IPS DF 4.7 (cell line): Measurements from ENCODE around the gene IL36G.
"Not testable (repeated sequence)": the region's sequence is repeated elsewhere in the genome, so short reads cannot be mapped to it uniquely, and the experiment has no call there.

ENCODE experiments used
- DNase-seq: peaks from one replicate; pipeline ENCODE4 v3.0.0-alpha.2; 2013; ENCODE audit warnings: low spot score; ENCODE audit errors: extremely low read depth

The IL36G gene

DNA sequence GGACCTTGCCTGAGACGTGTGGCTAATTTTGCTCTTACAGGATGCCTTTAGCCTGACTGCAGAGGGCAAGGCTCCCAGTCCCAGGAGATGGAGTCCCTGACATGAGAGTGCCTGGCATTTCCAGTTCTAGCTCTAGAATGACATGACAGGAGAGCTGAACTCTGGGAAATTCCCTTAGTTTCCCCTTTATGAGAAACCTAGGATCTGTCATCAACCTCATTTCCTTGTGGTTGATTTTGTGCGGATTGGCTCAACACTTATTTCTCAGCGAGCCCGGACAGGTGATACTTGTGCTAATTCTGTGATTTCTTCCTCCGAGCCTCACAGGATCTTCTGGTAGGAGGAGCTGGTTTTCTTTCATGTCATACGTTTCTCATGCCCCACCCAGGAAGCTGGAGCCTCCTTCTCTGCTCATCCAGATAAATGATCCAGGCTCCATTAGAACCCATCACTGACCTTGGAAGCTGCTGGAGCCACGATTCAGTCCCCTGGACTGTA is at the start of gene IL36G:
TSS of gene IL36G (plus strand) at position 448 of the 498 bp plus-strand sequence. CDS start 633 bp downstream, outside the sequence.
- no peak for DNase-seq

DNA sequence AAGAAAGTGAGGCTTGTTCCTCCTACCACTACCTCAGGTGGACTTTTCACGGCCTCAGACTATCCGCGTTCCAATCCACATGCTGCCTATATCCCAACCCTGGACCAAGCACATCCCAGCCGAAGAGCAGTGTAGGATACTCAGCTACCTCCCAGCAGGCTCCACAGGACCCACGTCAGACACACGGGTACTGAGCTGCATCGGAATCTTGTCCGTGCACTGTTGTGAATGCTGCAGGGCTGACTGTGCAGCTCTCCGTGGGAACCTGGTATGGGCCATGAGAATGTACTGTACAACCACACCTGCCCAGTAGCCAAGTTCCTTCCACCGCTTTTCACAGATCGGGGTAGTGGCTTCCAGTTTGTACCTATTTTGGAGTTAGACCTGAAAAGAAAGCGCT is 44.5 kb upstream of the IL36G start:
- DNase-seq, result no peak

DNA sequence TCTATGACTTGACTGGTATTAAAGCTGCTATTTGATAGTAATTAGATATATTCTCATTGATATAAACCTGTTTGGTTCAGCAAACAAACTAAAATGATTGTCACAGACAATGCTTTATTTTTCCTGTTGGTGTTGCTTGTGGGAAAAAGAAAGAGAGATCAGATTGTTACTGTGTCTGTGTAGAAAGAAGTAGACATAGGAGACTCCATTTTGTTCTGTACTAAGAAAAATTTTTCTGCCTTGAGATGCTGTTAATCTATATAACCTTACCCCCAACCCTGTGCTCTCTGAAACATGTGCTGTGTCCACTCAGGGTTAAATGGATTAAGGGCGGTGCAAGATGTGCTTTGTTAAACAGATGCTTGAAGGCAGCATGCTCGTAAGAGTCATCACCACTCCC is 43.7 kb upstream of the IL36G start:
- DNase-seq, result not testable (repeated sequence)

DNA sequence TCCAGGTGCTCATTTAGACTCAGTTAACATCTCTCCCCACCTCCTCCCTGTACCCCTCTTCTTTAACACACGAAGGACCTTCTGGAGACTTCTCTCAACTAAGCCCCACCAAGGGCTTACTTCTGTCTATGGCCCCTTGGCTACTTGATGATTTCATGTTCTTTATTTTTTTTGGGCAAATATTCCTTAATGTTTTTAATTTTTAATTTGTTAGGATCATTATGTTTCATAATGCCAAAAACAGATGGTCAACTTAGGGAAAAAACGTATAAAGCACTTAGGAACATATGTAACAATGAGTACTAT is 40.9 kb upstream of the IL36G start:
- DNase-seq, result no peak

DNA sequence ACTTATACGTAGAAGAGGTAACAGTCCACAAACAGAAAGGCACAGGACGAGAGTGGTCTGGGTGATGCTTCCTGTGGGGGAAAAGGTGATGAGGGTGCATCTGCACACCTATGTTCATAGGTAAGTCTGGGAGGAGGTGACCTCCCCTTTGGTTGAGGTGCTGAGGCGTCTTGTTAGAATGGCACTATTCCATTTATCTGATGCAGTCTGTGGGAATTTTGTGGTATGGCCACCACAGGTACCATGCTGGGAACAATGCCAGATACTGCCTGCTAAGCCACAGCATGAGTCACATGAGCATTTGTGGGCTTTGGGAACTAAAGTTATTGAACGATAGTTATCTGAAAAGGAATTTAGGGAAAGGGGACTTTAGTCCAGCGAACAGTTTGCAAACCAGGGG is 38.9 kb upstream of the IL36G start:
- no peak for DNase-seq

DNA sequence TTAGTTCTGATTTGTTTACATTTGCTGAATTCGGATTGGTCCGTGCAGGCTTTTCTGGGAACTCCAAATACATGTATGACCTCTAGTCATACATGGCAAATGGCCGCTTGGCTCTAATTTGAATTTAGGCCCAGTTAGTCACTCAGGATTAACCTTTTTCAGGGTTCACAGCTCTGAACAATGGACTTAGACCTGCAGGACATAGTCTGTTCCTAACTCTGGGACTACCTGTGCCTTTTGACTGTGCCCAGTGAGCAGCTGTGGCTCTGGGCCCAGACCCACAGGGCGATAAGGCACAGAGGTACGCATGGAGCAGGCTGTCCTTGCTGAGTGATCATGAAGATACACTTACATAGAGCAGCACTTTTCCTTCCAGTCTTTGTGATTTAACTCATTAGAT is 38.4 kb upstream of the IL36G start:
- no peak for DNase-seq

DNA sequence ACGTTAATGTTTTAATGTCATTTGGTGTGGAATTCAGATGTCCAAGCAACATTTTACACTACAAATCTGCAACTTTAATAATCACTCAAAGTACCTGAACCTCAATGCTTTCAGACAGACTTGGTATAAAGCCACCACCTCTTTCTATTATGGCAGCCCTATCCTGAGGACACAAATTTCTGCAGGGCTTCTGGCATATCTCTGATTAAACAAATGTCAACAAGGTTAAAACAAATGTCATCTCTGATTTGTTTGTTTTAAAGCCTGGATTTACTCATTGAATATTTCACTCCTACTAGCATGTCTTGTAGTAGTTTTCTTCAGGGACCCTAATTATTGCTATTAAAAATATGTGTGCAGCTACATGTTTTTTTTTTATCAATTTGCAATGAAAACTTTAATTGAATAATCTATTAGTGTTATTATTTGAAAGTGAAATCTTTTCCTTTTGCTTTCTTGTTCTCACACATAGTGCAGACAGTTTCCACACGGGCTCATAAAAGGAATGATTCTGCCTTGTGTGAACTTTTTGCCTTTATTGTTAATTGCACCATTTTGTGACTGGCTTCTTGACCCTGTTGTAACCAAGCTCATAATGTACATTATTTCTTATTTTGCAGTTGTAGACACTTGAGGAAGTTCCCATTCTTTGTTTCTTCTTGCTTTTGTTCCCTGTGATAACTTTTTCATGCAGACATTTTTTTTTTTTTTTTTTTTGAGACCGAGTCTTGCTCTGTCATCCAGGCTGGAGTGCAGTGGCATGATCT is 36.8 kb upstream of the IL36G start:
- DNase-seq, result no peak

DNA sequence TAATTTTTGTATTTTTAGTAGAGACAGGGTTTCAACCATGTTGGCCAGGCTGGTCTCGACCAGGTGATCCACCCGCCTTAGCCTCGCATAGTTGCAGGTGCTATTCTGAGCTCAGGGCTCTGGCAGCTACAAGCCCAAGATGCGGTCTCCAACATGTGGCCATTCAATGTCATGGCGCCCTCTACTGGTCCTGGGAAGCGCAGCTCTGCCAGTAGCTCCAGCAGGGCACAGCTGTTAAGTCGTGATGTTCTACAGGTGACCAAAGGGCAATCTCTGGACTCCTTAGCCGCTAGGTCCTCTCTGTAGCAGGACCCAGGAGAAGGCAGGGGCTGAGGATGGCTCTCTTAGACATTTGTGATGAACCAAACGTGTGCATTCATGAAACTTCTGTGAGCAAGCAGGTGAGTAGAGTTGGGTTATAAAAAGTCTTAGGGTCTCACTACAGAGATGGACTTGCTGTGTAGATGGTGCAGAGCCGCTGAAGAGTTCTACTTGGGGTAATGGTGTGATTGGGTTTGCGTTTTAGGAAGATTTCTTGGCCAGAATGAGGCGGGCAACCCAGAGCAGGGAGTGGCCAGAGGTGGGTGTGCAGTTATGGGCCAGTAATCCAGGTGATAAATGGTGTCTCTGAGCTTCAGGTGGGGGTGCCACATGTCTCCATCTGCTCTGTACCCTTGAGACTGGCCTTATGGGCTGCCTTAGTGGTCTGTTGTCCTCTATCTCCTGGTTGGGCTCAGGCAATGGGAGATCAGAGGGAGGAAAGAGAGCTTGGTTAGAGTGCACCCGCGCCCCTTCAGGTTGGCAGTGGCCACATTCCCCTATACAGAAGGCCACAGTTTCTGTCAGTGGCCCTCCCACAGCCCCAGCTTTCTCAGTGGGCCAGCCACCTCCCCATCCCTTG is 35.8 kb upstream of the IL36G start:
- DNase-seq, result peak; percentile 46

DNA sequence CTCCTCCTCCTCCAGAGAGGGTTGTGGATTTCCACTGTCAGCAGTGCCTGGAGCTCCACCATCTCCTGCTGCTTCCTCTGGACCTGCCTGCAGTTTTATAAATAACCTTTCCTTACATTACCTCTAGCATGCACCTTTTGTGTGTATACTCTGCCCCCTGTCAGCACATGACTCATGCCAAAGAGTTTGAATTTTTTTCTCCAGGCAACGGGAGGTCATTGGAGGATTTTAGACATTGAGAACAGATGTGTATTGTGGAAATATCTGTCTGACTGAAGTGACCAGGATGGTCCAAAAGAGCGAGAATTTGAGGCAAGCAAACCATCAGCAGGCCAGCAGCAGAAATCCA is 35.2 kb upstream of the IL36G start:
- DNase-seq, result no peak

DNA sequence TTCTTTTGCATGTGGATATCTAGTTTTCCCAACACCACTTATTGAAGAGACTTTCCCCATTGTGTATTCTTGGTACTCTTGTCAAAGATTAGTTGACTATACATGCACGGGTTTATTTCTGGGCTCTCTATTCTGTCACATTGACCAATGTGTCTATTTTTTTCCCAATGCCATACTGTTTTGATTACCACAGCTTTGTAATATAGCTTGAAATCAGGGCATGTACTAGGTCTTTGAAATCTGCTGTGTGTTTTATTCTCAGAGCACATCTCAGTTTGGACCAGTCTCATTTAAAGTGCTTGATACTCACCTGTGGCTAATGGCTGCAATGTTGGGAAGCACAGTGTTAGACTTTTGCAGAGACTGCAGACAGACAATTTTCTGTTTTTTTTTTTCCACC is 32.8 kb upstream of the IL36G start:
- no peak for DNase-seq

DNA sequence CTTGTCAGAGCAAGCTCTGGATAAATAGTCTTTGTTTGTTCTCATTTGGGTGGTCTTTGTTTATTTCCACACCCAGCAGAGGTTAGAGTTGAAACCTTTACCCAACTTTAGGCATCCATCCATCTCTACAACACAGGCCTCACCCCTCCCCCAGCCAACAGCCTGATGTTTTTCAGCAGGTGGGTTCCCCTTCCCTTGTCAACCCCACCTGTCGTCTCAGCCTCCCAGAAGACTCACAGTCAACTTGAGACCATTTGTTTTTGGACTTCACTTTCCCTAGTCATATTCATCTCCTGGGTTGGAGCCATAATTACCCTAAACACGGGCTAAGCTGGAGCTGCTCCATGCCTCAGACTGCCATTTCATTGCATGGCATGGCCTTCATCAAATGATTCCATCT is 31.7 kb upstream of the IL36G start:
- no peak for DNase-seq

DNA sequence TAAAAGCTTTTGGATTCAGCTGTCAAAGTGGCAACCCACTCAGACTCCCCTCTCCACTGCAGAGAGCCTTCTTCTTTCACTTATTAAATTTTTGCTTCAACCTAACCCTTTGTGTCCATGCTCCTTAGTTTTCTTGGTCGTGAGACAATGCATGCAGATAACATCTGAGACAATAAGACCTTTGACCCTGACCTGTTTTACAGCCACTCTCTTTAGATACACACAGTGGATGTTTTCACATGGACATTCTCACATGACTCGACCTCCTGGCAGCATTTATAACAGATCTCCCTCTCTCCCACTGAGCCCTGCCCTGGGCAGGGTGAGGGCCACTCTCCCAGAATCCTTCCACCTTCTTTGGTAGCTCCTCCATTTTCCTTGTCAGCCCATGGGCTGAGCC is 30.4 kb upstream of the IL36G start:
- no peak for DNase-seq

DNA sequence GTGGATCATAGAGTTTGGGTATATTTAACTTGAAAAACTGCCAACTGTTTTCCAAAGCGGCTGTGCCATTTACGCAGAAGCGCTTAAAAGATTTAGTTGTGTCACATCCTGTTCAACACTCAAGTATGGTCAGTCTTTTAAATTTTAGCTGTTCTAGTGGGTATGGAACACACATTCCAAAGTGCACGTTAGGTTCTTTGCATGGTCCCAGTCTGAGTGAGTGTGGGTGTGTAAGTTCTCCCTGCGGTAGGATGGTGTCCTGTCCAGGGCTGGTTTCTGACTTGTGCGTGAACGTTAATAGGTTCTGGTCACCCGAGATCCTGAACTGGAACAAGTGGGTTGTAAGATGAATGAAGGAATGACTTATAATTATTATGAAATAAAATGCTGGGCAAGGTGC is 28.4 kb upstream of the IL36G start:
- no peak for DNase-seq

DNA sequence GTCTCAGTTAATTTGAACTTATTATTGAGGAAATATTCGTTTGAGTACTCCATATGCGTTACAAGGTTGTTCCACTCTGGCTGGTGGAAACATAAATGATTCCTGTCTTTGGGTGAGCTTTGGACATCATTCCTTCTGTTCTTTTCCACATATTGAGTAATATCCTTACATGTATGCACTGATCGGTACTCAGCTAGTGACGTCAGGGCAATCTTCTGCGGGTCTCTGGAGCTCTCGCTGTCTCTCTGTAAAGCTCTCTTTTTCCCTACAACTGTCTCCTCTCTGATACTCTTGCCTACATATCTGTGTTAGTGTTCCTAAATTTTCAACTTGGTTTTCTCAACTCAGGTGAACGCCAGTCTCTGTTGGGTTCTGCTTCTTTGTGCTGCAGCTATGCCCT is 23.4 kb upstream of the IL36G start:
- no peak for DNase-seq

DNA sequence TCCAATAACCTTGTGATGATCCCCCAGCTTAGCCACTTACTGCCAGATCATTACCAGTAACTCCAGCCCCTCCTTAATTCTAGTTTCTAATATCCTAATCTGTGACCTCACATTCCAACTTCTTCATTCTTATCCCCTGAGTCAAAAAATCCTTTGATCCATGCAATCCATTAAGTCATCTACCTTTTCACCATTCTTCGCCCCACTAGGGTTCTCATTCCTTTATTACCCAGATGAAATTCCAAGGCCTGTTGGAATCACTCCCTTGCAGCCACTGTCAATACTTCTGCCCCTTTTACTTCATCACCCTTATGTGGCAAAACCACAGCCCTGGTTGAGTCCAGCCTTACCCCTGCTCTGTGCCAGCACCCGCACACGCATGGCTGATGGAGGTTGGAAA is 20.3 kb upstream of the IL36G start:
- no peak for DNase-seq

DNA sequence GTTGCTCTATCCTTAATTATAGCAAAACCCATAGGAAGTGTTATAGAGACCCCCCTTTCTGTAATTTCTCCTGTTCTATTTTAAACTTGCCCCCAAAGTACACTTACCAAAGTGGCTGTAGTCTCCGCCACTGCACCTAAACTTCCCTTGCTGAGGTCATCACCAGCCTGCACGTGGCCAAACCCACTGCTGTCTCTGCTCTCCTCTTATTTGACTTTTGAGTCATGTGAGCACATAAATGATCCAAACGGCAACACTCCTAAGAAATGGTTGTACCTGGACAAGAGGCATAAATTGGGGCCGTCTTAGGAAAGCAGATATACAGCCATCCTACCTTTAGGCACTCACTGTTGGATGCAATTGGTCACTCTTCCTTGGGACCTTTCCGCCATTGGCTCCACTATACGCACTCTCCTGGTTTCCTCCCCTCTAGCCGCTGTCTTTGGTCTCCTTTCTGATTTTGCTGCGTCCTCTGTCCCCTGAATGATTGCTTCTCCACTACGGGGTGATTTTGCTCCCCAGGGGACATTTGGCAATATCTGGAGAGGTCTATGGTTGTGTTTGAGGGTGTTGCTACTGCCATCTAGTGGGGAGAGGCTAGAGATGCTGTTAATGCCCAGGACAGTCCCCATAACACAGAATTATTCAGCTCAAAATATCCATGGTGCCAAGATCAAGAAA is 19.2 kb upstream of the IL36G start:
- DNase-seq, result peak; percentile 19

DNA sequence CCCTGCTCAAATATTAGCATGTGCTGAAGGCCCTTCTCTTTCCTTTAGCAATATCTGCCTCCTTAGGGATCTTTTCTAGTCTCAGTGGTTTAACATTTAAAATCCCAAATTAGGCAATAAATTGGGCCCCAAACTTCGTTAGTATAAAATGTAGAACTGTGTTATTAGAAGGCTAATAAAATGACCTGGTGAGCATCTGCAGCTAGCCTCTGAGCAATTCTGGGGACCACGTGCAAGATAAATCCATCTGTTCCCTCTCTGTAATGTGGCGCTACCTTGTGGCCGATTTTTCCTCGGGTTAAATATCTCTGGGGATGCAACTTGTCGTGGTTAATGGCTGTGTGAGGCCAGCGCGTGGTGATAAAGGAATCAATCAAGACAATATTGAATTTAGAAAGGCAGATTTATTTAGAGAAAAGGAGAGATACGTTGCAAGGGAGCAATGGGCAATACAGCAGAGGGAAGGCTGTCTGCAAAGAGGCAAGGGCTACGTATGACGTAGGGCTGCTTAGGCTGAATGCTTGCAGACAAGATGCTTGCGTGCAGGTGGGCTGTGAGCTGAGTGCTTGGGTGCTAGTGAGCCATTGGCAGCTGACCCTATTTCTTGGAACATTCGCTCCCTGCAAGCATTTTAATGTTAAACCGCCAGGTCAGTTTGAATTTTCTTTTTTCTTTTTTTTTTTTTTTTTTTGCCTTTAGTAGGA is 18.5 kb upstream of the IL36G start:
- DNase-seq, result peak; percentile 9

DNA sequence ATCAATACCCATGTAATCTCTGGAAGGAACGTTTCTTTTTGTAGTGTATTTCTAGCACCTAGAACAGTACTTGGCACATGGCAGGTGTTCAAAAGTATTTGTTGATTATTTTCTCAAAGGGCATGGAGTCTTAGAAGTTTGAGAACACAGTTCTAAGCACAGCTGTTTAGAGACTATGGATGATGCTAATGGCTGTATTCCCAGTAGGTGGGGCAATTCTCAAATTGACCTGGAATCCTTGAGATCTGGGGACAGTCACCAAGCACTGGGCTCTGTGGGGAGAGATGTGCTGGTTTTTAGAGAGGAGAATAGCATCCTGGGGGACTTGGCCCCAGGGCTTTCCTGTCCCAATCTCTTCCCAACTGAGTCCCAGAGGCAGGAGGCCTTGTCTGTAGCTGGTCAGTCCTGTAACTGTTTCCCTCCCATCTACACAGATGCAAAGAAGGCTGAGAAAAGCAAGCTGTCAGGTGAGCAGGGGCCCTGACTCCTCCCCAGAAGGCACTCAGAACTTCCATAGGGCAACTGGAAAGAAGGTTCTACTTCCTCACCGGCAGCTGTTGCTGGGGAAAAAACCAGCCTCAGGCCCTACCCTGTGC is 17.5 kb upstream of the IL36G start:
- DNase-seq, result no peak

DNA sequence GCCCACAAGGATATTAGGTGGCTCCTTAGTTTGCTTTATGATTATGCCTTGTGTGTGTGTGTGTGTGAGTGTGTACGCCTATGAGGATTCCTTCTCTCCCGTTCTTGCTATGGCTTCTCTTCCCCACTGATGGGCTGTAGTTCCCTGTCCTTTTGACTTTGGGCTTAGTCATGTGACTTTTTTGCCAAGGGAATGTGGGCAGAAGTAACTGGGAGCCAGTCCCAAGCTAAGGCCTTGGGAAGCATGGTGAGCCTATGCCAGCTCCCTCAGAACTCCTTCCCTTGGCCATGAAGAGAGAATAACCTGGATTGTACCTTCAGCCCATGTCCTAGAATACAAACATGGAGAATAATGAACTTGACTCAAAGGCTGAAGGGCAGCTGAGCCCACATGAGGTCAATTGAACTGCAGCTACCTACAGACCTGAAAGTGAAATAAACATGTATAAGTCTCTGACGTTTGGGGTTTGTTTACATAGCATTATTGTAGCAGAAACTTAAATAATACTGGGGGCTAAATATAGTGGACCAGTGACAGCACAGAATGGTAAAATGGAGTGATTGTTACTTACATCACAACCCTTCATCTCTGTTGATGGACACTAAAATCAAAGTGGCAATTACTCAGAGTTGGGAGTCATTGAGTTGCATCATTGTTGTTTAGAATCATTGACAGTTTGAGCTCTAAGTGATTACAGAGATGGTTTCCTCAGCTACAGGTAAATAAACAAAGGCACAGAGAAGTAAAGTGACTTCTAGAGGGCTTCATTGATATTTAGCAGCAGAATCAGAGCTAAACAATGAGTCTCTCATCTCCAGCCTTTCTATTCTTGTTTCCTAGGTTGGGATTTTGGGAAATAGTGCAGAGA is 15.3 kb upstream of the IL36G start:
- DNase-seq, result no peak

DNA sequence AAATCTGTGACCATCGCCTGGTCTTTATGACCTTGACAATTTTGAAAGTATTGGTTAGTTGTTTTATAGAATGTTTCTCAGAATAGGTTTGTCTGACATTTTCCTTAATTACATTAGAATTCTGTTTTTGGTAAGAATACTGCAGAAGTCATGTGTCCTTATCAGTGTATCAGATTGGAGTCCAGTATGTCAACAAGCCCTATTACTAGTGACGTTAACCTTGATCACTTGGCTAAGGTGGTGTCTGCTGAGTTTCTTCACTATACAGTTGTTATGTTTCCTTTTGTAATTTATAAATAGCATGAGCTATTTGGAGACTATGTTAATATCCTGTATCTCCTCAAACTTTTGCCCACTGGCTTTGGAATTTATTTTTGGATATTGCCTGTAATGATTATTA is 10.8 kb upstream of the IL36G start:
- DNase-seq, result no peak
